ENCODE results near the gene DNAH11. TPM values are rescaled to one million over a fixed set of nuclear protein-coding genes. Genes with fewer than 3 reads are reported as not detected.

DNAH11 gene
- total RNA-seq, 4 donors from 2014 or later = 0.20 to 2.5 (median 0.71) TPM

DNA sequence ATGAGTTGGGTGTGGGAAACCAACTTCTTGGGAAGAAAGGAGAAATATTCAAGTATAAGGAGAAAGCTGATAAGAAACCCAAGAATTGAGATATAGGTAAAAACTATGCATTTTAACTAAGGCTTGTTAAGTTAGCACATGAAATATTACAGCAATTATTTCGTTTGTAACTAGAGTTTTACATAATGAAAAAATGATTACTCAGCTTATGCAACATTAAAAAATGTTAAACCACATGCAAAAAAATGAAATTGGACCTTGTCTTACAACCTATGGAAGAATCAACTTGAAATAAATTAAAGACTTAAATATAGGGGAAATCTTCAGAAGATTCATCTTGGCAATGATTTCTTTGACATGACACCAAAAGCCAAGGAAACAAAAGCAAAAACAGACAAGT is 219.6 kb downstream of the DNAH11 start:
- WGBS, 2 donors = 49 to 63% methylated on average over 1 of the region's 1 CpG
- Histone ChIP-seq H3K9me3 (no peaks in the 10 kb centered on the region), H3K4me1 (no peaks in the 10 kb centered on the region), H3K27me3 (no peaks in the 10 kb centered on the region), H3K27ac (no peak overlapping the region), H3K36me3 (no peaks in the 10 kb centered on the region), H3K4me3 (no peak overlapping the region)
- DNase-seq (ENCODE audit: low spot score in 2 of 2) = no peak
- TF ChIP-seq CTCF (IDR thresholded peaks at IDR 0.05) = no peak
- no peak for TF ChIP-seq POLR2A (IDR thresholded peaks at IDR 0.05)
- TF ChIP-seq EP300 (IDR thresholded peaks at IDR 0.05) = no peak

GRCh38 chr7:21763818-21764217 is 221.0 kb downstream of the DNAH11 start:
- Histone ChIP-seq H3K27me3 (peaks cover 0 to 5% of the 10 kb centered on the region in 2 donors), H3K9me3 (no peaks in the 10 kb centered on the region), H3K27ac (no peak overlapping the region), H3K4me3 (no peak overlapping the region), H3K4me1 (no peaks in the 10 kb centered on the region), H3K36me3 (no peaks in the 10 kb centered on the region)
- no peak for DNase-seq (ENCODE audit: low spot score in 2 of 2)
- WGBS, 2 donors = 90 to 91% methylated on average over 4 of the region's 4 CpGs
- TF ChIP-seq POLR2A (IDR thresholded peaks at IDR 0.05) (no peak), CTCF (IDR thresholded peaks at IDR 0.05) (no peak), EP300 (IDR thresholded peaks at IDR 0.05) (no peak)

DNA sequence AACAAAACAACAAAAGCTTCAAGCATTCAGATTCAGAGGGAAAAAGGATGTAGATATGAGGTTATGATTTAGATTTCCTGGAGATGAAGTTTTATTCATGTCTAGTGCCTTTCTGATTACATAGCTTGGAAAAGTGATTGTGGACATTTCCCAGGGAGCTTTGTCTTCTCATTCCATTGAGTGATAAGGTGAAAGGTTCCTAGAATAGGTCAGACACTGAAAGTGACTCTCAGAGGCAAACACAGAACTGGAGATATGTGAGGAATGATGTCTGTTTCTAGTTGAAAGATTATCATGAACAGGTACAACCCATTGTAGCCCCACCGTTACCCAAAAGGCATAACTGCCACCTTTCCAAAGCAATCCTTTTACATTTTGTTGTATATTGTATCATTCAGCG is 223.4 kb downstream of the DNAH11 start:
- TF ChIP-seq EP300 (IDR thresholded peaks at IDR 0.05) (no peak), POLR2A (IDR thresholded peaks at IDR 0.05) (no peak), CTCF (IDR thresholded peaks at IDR 0.05) (no peak)
- no peak overlapping the region for H3K4me3 ChIP-seq
- H3K27me3 ChIP-seq = peaks cover 0 to 5% of the 10 kb centered on the region in 2 donors
- no peaks in the 10 kb centered on the region for H3K9me3 ChIP-seq
- no peak overlapping the region for H3K27ac ChIP-seq
- WGBS, 2 donors = 48 to 84% methylated on average over 2 of the region's 2 CpGs
- no peak for DNase-seq (ENCODE audit: low spot score in 2 of 2)
- H3K36me3 ChIP-seq = no peaks in the 10 kb centered on the region
- H3K4me1 ChIP-seq = no peaks in the 10 kb centered on the region

- H3K4me1 ChIP-seq = peaks cover 0 to 9% (median 0%) of the 10 kb centered on the region in 4 donors
- no peak for DNase-seq (ENCODE audit: low spot score in 2 of 2)
- TF ChIP-seq EP300 (IDR thresholded peaks at IDR 0.05) (no peak), CTCF (IDR thresholded peaks at IDR 0.05) (peak in 2 of 5 experiments; percentile 25 to 45)
- H3K27ac ChIP-seq = no peak overlapping the region
- 20 to 26% methylated on average over 6 of the region's 6 CpGs for WGBS, 2 donors
- no peak overlapping the region for H3K4me3 ChIP-seq
- no peaks in the 10 kb centered on the region for H3K36me3 ChIP-seq
- peaks cover 0 to 5% of the 10 kb centered on the region in 2 donors for H3K27me3 ChIP-seq
- H3K9me3 ChIP-seq = no peaks in the 10 kb centered on the region
These were observed 224.6 kb downstream of the DNAH11 start for GRCh38 chr7:21767300-21767900.

DNA sequence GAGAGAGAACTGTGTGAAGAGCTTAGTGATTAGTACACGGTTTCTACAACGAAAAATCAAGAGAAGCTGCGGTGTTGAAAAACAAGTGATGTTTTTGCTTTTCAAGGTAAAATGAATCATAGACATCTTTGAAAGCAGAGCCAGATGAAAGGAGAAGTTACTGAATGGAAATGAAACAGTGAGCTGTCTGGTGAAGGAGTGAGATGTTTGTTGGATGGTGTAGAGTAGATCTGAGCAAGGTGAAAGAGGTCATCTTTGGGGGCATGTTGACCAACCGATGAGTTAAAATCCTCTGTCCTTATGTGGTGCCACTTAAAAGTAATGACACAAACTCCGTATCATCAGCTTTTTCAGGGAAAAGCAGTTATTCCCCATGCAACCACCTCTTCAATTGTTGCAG is 225.4 kb downstream of the DNAH11 start:
- TF ChIP-seq POLR2A (IDR thresholded peaks at IDR 0.05) = no peak
- TF ChIP-seq CTCF (IDR thresholded peaks at IDR 0.05) = no peak
- TF ChIP-seq EP300 (IDR thresholded peaks at IDR 0.05) = no peak
- Histone ChIP-seq H3K9me3 (no peaks in the 10 kb centered on the region), H3K4me1 (peaks cover 0 to 18% (median 0%) of the 10 kb centered on the region in 4 donors), H3K4me3 (no peak overlapping the region), H3K36me3 (no peaks in the 10 kb centered on the region), H3K27ac (no peak overlapping the region), H3K27me3 (peaks cover 0 to 5% of the 10 kb centered on the region in 2 donors)
- 65 to 71% methylated on average over 5 of the region's 5 CpGs for WGBS, 2 donors
- no peak for DNase-seq (ENCODE audit: low spot score in 2 of 2)

Measured in tibial nerve (tissue), 4 donors.